MM.1S (cell line): ENCODE results near the gene SLC23A2.

Experiments used
- DNase-seq: peaks from one replicate; pipeline ENCODE4 v3.0.0-alpha.2; 2015
- H2AFZ ChIP-seq: fragments of 300-600 bp; sonication (generic); 2 replicates; pipeline ENCODE4 v1.6.0; 2016; ENCODE audit warnings: antibody characterized with exemption, low read length
- H3F3A ChIP-seq: fragments of 300-600 bp; sonication (generic); 2 replicates; pipeline ENCODE4 v1.6.1; 2016; ENCODE audit warnings: mild to moderate bottlenecking, antibody characterized with exemption, low read length, moderate library complexity, mixed read lengths; ENCODE audit not compliant: insufficient read depth
- H3K27ac ChIP-seq: fragments of 300-600 bp; sonication (generic); 2 replicates; pipeline ENCODE4 v1.5.1; 2016; ENCODE audit warnings: mild to moderate bottlenecking, low read length
- H3K27me3 ChIP-seq: fragments of 300-600 bp; sonication (generic); replicated peaks from 2 replicates; pipeline ENCODE4 v1.6.0; 2016; ENCODE audit warnings: low read length; ENCODE audit not compliant: insufficient read depth
- H3K36me3 ChIP-seq: fragments of 300-600 bp; sonication (generic); replicated peaks from 2 replicates; pipeline ENCODE4 v1.6.1; 2016; ENCODE audit warnings: mild to moderate bottlenecking, low read length, mixed read lengths; ENCODE audit not compliant: insufficient read depth
- H3K4me1 ChIP-seq: fragments of 300-600 bp; sonication (generic); 2 replicates; pipeline ENCODE4 v1.6.1; 2016; ENCODE audit warnings: low read length, mixed read lengths
- H3K4me2 ChIP-seq: fragments of 300-600 bp; sonication (generic); 2 replicates; pipeline ENCODE4 v1.6.0; 2016; ENCODE audit warnings: low read depth, low read length
- H3K4me3 ChIP-seq: fragments of 300-600 bp; sonication (generic); 2 replicates; pipeline ENCODE4 v1.5.1; 2016; ENCODE audit warnings: low read length, mixed read lengths
- H3K79me2 ChIP-seq: fragments of 300-600 bp; sonication (generic); 2 replicates; pipeline ENCODE4 v1.6.1; 2016; ENCODE audit warnings: mixed run types, low read length, mixed read lengths
- H3K9ac ChIP-seq: fragments of 300-600 bp; sonication (generic); 2 replicates; pipeline ENCODE4 v1.6.1; 2016; ENCODE audit warnings: low read length, mixed read lengths
- H3K9me2 ChIP-seq: fragments of 300-600 bp; sonication (generic); replicated peaks from 2 replicates; pipeline ENCODE4 v1.6.1; 2016; ENCODE audit warnings: mild to moderate bottlenecking, low read length, mixed read lengths; ENCODE audit not compliant: insufficient read depth
- H3K9me3 ChIP-seq: fragments of 300-600 bp; sonication (generic); replicated peaks from 2 replicates; pipeline ENCODE4 v1.6.1; 2016; ENCODE audit warnings: mild to moderate bottlenecking, low read length, mixed read lengths; ENCODE audit not compliant: insufficient read depth
- H4K20me1 ChIP-seq: fragments of 300-600 bp; sonication (generic); 2 replicates; pipeline ENCODE4 v1.6.1; 2016; ENCODE audit warnings: mild to moderate bottlenecking, low read length, moderate library complexity, mixed read lengths; ENCODE audit not compliant: insufficient read depth
- CTCF ChIP-seq: fragments of 300-600 bp; sonication (generic); IDR thresholded peaks from 2 replicates; pipeline ENCODE4 v1.5.1; 2016; ENCODE audit warnings: antibody characterized with exemption, low read length, mixed read lengths
- EZH2 ChIP-seq: fragments of 300-600 bp; sonication (generic); optimal IDR thresholded peaks from 2 replicates; pipeline ENCODE3; 2017; ENCODE audit warnings: low read depth, mild to moderate bottlenecking, antibody characterized with exemption, low read length, mixed read lengths
- EZH2phosphoT487 ChIP-seq: fragments of 300-600 bp; sonication (generic); IDR thresholded peaks from 2 replicates; pipeline ENCODE4 v1.6.1; 2018; ENCODE audit warnings: antibody characterized with exemption, low read length

Gene SLC23A2

GRCh38 chr20:4885877-4886276, 115.4 kb downstream of the SLC23A2 start:
- no peak overlapping the region for H3K27ac ChIP-seq
- no peaks in the 10 kb centered on the region for H3K36me3 ChIP-seq
- H3K9me3 ChIP-seq = no peaks in the 10 kb centered on the region
- no peaks in the 10 kb centered on the region for H4K20me1 ChIP-seq
- TF ChIP-seq EZH2phosphoT487 = no peak
- TF ChIP-seq EZH2 = no peak
- no peak for TF ChIP-seq CTCF
- H3K4me3 ChIP-seq = no peak overlapping the region
- H3K9ac ChIP-seq = no peak overlapping the region
- H2AFZ ChIP-seq = no peak overlapping the region
- no peak for DNase-seq
- H3K4me1 ChIP-seq = no peaks in the 10 kb centered on the region
- H3F3A ChIP-seq = no peaks in the 10 kb centered on the region
- no peak overlapping the region for H3K4me2 ChIP-seq
- no peaks in the 10 kb centered on the region for H3K79me2 ChIP-seq
- no peaks in the 10 kb centered on the region for H3K9me2 ChIP-seq
- no peaks in the 10 kb centered on the region for H3K27me3 ChIP-seq

DNA sequence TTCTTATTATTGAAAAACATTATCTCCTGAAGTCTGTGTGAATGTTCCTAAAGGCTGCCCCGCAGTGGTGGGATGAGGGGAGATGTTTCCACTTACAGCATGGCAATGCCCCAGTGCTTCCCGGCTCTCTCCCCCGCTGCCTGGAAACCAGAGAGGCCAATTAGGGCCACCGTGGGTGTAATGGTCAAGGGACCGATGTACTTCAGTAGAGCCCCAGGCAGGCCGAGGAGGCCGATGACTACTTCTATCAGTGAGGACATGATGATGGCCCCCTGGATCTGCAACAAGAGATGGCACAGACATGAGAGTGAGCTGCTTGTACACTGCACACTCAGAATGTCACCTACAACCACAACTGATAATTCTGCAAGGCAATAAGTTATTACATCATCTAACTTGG, 117.8 kb downstream of the SLC23A2 start:
- Histone ChIP-seq H3K9me2 (no peaks in the 10 kb centered on the region), H3F3A (no peaks in the 10 kb centered on the region), H3K9me3 (no peaks in the 10 kb centered on the region), H3K9ac (no peak overlapping the region), H3K79me2 (no peaks in the 10 kb centered on the region), H3K4me3 (no peak overlapping the region), H2AFZ (no peak overlapping the region), H3K4me1 (no peaks in the 10 kb centered on the region), H3K36me3 (no peaks in the 10 kb centered on the region), H4K20me1 (no peaks in the 10 kb centered on the region), H3K27me3 (no peaks in the 10 kb centered on the region), H3K27ac (no peak overlapping the region), H3K4me2 (no peak overlapping the region)
- TF ChIP-seq EZH2 (no peak), EZH2phosphoT487 (no peak), CTCF (no peak)
- no peak for DNase-seq

GRCh38 chr20:4883051-4883450, 118.3 kb downstream of the SLC23A2 start:
- no peaks in the 10 kb centered on the region for H3F3A ChIP-seq
- H3K4me2 ChIP-seq = no peak overlapping the region
- H3K9me2 ChIP-seq = no peaks in the 10 kb centered on the region
- H3K36me3 ChIP-seq = no peaks in the 10 kb centered on the region
- H2AFZ ChIP-seq = no peak overlapping the region
- DNase-seq = no peak
- no peaks in the 10 kb centered on the region for H3K4me1 ChIP-seq
- H3K27me3 ChIP-seq = no peaks in the 10 kb centered on the region
- H3K9ac ChIP-seq = no peak overlapping the region
- H4K20me1 ChIP-seq = no peaks in the 10 kb centered on the region
- no peak overlapping the region for H3K4me3 ChIP-seq
- no peaks in the 10 kb centered on the region for H3K9me3 ChIP-seq
- no peaks in the 10 kb centered on the region for H3K79me2 ChIP-seq
- TF ChIP-seq EZH2phosphoT487 = no peak
- TF ChIP-seq CTCF = no peak
- TF ChIP-seq EZH2 = no peak
- H3K27ac ChIP-seq = no peak overlapping the region
